Testis (tissue), 3 donors: ENCODE results near the gene NR2F2. TPM values are rescaled to one million over a fixed set of nuclear protein-coding genes. Genes with fewer than 3 reads are reported as not detected.

ENCODE experiments used
- DNase-seq: peaks from one replicate; pipeline ENCODE4 v3.0.0-alpha.2; 2019
- H3K27ac ChIP-seq, 2 donors: fragments of 200-600 bp; sonication (generic); one replicate each; pipeline ENCODE4 v1.5.1; 2019
- H3K27me3 ChIP-seq: fragments of 200-600 bp; sonication (generic); one replicate; pipeline ENCODE4 v1.5.1; 2019
- H3K36me3 ChIP-seq: fragments of 200-600 bp; sonication (generic); one replicate; pipeline ENCODE4 v1.5.1; 2017; ENCODE audit warnings: low read depth; ENCODE audit errors: missing control alignments
- H3K4me1 ChIP-seq: fragments of 200-600 bp; sonication (generic); one replicate; pipeline ENCODE4 v1.5.1; 2019
- H3K4me3 ChIP-seq, 2 donors: fragments of 200-600 bp; sonication (generic); one replicate each; pipeline ENCODE4 v1.5.1; 2017 to 2019
- H3K9me3 ChIP-seq: fragments of 200-600 bp; sonication (generic); one replicate; pipeline ENCODE4 v1.5.1; 2017
- POLR2A ChIP-seq: fragments of 450-650 bp; IDR thresholded peaks from one replicate; pipeline ENCODE4 v1.6.1; 2017; ENCODE audit warnings: antibody characterized with exemption, mild to moderate bottlenecking, moderate library complexity
- WGBS, 2 donors: methylation state at CpG; one replicate each; pipeline ENCODE4 v1.1.5; 2018; 5-methylcytosine and 5-hydroxymethylcytosine counted together
- intact Hi-C: fragments of 100-400 bp; cut with DNase I; formaldehyde crosslinking; loops from one replicate; pipeline ENCODE4 v1.15.1; 2023; ENCODE audit warnings: low total_unique reads
- polyA plus RNA-seq: library from polyadenylated mRNA; stranded (reverse); fragments of 350-450 nt; fragmentation: Illumina TruSeq; extraction: RNeasy Lipid Tissue Mini Kit (QIAGEN cat#74804); gene quantifications from one replicate; pipeline ENCODE4 v1.2.3, GENCODE V29; 2014; ENCODE audit warnings: low read depth, low replicate concordance; ENCODE audit not compliant: insufficient read depth
- total RNA-seq, 2 donors: library from RNA; depleted of rRNA; stranded (reverse); fragments of >200 nt; gene quantifications; one replicate each; pipeline ENCODE4 v1.2.3, GENCODE V29; 2016
- TF ChIP-seq, protein P1 (sequence below), 3 experiments: fragments of 450-650 bp in 2 of 3; fragments of 200-600 bp in 1 of 3; sonication (generic) in 1 of 3; IDR thresholded peaks; one replicate each; pipeline ENCODE4 v1.5.1; 2016 to 2019; ENCODE audit warnings: antibody characterized with exemption in 3 of 3, mild to moderate bottlenecking in 2 of 3, moderate library complexity in 1 of 3

NR2F2 gene
- total and polyA plus RNA-seq, 3 donors from 2014 or later: 31.2 to 42.9 (median 38.2) TPM

- no peak for DNase-seq
- Histone ChIP-seq H3K27ac (peak overlapping the region; percentile 95 to 97), H3K27me3 (no peaks in the 10 kb centered on the region), H3K4me1 (peaks cover 11% of the 10 kb centered on the region), H3K9me3 (no peaks in the 10 kb centered on the region), H3K36me3 (no peaks in the 10 kb centered on the region), H3K4me3 (peak overlapping the region; percentile 82 to 86)
- intact Hi-C loops: loop anchor here (10.0 kb wide), 1 partner anchor 1077 kb away; no protein-coding TSS in a partner anchor
- TF ChIP-seq, protein P1, sequence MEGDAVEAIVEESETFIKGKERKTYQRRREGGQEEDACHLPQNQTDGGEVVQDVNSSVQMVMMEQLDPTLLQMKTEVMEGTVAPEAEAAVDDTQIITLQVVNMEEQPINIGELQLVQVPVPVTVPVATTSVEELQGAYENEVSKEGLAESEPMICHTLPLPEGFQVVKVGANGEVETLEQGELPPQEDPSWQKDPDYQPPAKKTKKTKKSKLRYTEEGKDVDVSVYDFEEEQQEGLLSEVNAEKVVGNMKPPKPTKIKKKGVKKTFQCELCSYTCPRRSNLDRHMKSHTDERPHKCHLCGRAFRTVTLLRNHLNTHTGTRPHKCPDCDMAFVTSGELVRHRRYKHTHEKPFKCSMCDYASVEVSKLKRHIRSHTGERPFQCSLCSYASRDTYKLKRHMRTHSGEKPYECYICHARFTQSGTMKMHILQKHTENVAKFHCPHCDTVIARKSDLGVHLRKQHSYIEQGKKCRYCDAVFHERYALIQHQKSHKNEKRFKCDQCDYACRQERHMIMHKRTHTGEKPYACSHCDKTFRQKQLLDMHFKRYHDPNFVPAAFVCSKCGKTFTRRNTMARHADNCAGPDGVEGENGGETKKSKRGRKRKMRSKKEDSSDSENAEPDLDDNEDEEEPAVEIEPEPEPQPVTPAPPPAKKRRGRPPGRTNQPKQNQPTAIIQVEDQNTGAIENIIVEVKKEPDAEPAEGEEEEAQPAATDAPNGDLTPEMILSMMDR (IDR thresholded peaks at IDR 0.05): no peak
- TF ChIP-seq POLR2A: no peak
- 5 to 18% methylated on average over 37 to 40 of the region's 41 CpGs for WGBS, 2 donors
Measured at GRCh38 chr15:96341513-96342405, 11.3 kb downstream of the NR2F2 start.

GRCh38 chr15:96342406-96343112, 12.1 kb downstream of the NR2F2 start:
- no peaks in the 10 kb centered on the region for H3K27me3 ChIP-seq
- TF ChIP-seq, protein P1 (IDR thresholded peaks at IDR 0.05): no peak
- no peak for TF ChIP-seq POLR2A
- H3K4me1 ChIP-seq: peaks cover 12% of the 10 kb centered on the region
- no peaks in the 10 kb centered on the region for H3K9me3 ChIP-seq
- 10 to 16% methylated on average over 16 of the region's 16 CpGs for WGBS, 2 donors
- H3K36me3 ChIP-seq: no peaks in the 10 kb centered on the region
- peak overlapping the region; percentile 95 to 97 for H3K27ac ChIP-seq
- peak overlapping the region; percentile 82 to 86 for H3K4me3 ChIP-seq
- intact Hi-C loops: loop anchor here (10.0 kb wide), 1 partner anchor 1078 kb away; no protein-coding TSS in a partner anchor
- DNase-seq: no peak

GRCh38 chr15:96343113-96344059, 12.9 kb downstream of the NR2F2 start:
- no peaks in the 10 kb centered on the region for H3K9me3 ChIP-seq
- peak overlapping the region; percentile 17 to 86 for H3K4me3 ChIP-seq
- H3K4me1 ChIP-seq: peaks cover 20% of the 10 kb centered on the region
- TF ChIP-seq, protein P1 (IDR thresholded peaks at IDR 0.05): no peak
- TF ChIP-seq POLR2A: no peak
- no peak for DNase-seq
- WGBS, 2 donors: 19 to 20% methylated on average over 43 to 47 of the region's 47 CpGs
- H3K27ac ChIP-seq: peak overlapping the region; percentile 95 to 97
- no peaks in the 10 kb centered on the region for H3K27me3 ChIP-seq
- no peaks in the 10 kb centered on the region for H3K36me3 ChIP-seq
- intact Hi-C loops: loop anchor here (10.0 kb wide), 1 partner anchor 1079 kb away; no protein-coding TSS in a partner anchor

DNA sequence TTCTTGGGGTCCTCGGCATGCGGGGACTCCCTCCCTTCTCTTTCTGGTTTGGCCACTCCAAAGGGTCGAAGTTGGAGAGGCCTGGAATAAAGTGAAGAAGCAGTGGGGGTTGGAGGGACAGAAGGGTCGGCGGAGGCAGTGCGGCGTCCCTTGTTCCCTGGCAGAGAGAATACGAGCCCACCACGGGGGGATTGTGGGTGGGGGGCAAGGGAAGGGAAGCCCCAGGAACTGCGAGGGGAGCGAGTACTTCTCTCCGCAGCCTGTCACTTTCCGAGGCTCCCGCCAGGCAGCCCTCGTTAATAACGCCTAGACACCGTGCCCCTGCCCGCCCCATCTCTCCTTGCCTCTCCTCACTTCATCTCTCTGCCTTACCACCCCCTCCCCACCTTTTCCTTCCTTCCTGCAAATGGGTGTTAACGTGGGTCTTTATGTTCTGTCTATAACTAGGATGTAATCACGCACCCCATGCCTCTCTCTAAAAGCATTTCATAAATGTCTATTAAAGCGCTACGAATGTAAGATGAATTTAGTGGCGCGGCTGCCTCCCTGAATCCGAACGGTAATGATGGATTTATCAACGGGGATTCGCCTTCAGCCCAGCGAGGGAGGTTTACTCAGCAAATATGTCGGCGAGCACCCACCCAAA, 13.7 kb downstream of the NR2F2 start:
- DNase-seq: no peak
- Histone ChIP-seq H3K27ac (peak overlapping the region; percentile 95 to 97), H3K4me1 (peaks cover 20% of the 10 kb centered on the region), H3K4me3 (peak overlapping the region in 1 of 2 donors; percentile 86), H3K36me3 (no peaks in the 10 kb centered on the region), H3K27me3 (no peaks in the 10 kb centered on the region), H3K9me3 (no peaks in the 10 kb centered on the region)
- WGBS, 2 donors: 21% methylated on average over 30 to 31 of the region's 31 CpGs
- intact Hi-C loops: loop anchor here (10.0 kb wide), 1 partner anchor 1079 kb away; no protein-coding TSS in a partner anchor
- TF ChIP-seq, protein P1 (IDR thresholded peaks at IDR 0.05): no peak
- TF ChIP-seq POLR2A: no peak
